Measurements from ENCODE around the gene P3R3URF.

The P3R3URF gene

DNA sequence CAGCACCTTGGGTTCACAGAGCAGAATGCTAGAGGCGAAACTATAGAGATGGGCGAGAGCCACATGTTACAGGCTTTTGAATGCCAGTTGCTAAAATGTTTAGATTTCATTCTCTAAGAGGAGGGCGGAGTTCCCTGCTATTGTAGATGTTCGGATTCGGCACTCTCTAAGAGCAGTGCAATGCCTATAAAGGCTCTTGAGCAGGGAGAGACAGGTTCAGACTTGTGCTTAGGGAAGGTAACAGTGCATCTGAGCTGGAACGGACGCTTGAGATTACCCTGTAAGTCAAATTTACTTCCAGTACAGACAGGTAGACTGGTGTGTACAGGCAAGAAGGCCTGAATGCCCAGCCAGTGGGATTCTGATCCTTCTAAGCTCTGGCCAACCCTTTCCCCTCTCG lies 42.2 kb upstream of the P3R3URF start (continued):
- TF ChIP-seq ZBTB8A (tag by site-specific recombination; IDR thresholded peaks at IDR 0.05) (no peak), KLF7 (tag by site-specific recombination; IDR thresholded peaks at IDR 0.05; ENCODE audit: borderline replicate concordance) (no peak), ZNF292 (tag by site-specific recombination; IDR thresholded peaks at IDR 0.05; ENCODE audit: borderline replicate concordance, low read depth) (no peak)

DNA sequence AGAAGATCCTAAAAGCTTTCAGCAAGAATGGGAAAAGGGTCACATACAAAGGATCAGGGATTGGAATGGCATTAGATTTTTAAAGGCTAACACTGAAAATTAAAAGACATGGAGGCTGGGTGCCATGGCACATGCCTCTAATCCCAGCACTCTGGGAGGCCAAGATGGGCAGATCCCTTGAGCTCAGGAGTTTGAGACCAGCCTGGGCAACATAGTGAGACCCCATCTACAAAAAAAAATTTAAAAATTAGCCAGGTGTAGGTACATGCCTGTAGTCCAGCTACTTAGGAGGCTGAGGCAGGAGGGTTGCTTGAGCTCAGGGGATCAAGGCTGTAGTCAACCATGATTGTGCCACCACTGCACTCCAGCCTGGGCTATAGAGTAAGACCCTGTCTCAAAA lies 39.2 kb upstream of the P3R3URF start:
- Histone ChIP-seq H3K27ac (ENCODE audit: extremely low read depth, low read depth, low read length) (no peak overlapping the region), H3K36me3 (ENCODE audit: control insufficient read depth in 2 of 2, insufficient read depth in 1 of 2, low read length in 2 of 2) (peaks cover 0 to 6% of the 10 kb centered on the region in 2 experiments; a peak in 1 of 3 replicates), H3K4me1 (ENCODE audit: control insufficient read depth, insufficient read depth, low read length) (no peaks in the 10 kb centered on the region), H3K4me3 (ENCODE audit: low read depth, low read length) (no peak overlapping the region), H3K9me3 (ENCODE audit: control insufficient read depth, insufficient read depth, low read depth, low read length) (no peaks in the 10 kb centered on the region)
- ChIA-PET CTCF (no interaction called here), POLR2A (no interaction called here)
- no peak for TF ChIP-seq ZNF561 (tag by site-specific recombination; IDR thresholded peaks at IDR 0.05; ENCODE audit: borderline replicate concordance)
- TF ChIP-seq, protein P1, sequence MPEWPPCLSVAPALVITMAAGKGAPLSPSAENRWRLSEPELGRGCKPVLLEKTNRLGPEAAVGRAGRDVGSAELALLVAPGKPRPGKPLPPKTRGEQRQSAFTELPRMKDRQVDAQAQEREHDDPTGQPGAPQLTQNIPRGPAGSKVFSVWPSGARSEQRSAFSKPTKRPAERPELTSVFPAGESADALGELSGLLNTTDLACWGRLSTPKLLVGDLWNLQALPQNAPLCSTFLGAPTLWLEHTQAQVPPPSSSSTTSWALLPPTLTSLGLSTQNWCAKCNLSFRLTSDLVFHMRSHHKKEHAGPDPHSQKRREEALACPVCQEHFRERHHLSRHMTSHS (tag by site-specific recombination; IDR thresholded peaks at IDR 0.05), result no peak
- TF ChIP-seq ZNF792 (tag by site-specific recombination; IDR thresholded peaks at IDR 0.05), result no peak
- no peak for TF ChIP-seq ZNF548 (tag by site-specific recombination; IDR thresholded peaks at IDR 0.05)
- peak; percentile 85 for TF ChIP-seq ZNF121 (tag by site-specific recombination; IDR thresholded peaks at IDR 0.05)

DNA sequence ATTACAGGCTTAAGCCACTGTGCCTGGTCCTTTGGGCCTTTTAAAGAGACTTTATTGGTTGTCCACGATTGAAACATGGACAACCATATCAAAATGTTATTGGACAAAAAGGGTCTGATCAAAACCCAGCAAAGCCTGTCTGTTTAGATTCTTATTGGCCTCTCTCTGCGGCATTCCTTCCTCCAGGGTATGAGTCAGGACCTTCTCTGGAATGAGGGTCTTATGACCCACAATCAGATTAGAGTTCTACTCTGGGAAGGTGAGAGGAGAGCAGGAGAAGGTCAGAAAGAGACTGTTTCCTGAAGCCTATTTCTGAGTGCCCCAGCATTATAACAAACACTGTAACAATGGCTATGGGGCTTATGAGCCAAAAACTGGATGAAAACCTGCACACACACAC lies 34.8 kb upstream of the P3R3URF start:
- ChIA-PET CTCF (interaction anchor here (1.9 kb wide), 1 partner anchor 12 kb away, joined by 15 read pairs; no protein-coding TSS in a partner anchor), POLR2A (no interaction called here)

DNA sequence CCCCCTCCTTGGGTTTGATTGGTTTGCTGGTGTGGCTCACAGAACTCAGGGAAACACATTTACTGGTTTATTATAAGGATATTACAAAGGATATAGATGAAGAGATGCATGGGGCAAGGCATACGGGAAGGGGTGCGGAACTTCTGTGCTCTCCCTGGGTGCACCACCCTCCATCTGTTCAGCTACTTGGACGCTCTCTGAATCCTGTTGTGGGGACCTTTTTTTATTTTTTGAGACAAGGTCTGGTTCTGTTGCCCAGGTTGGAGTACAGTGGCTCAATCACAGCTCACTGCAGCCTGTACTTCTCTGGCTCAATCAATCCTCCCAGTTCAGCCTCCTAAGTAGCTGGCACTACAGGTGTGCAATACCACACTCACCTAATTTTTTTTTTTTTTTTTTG lies 34.3 kb upstream of the P3R3URF start:
- ChIA-PET POLR2A (no interaction called here), CTCF (interaction anchor here (1.0 to 1.4 kb wide), 2 partner anchors 10 to 13 kb away, joined by 3 to 14 read pairs; no protein-coding TSS in a partner anchor)
- Histone ChIP-seq H3K27ac (ENCODE audit: extremely low read depth, low read depth, low read length) (no peak overlapping the region), H3K4me3 (ENCODE audit: low read depth, low read length) (no peak overlapping the region), H3K4me1 (ENCODE audit: control insufficient read depth, insufficient read depth, low read length) (no peaks in the 10 kb centered on the region), H3K9me3 (ENCODE audit: control insufficient read depth, insufficient read depth, low read depth, low read length) (no peaks in the 10 kb centered on the region), H3K36me3 (ENCODE audit: control insufficient read depth in 2 of 2, insufficient read depth in 1 of 2, low read length in 2 of 2) (peaks cover 0 to 8% of the 10 kb centered on the region in 2 experiments; a peak in 2 of 3 replicates)
- TF ChIP-seq ZSCAN23 (tag by site-specific recombination; IDR thresholded peaks at IDR 0.05) (no peak), ZNF768 (tag by site-specific recombination; IDR thresholded peaks at IDR 0.05) (no peak), ZNF560 (tag by site-specific recombination; IDR thresholded peaks at IDR 0.05; ENCODE audit: borderline replicate concordance) (no peak), ZSCAN16 (tag by site-specific recombination; IDR thresholded peaks at IDR 0.05) (no peak), SALL2 (tag by site-specific recombination; IDR thresholded peaks at IDR 0.05; ENCODE audit: borderline replicate concordance) (no peak), ZNF423 (tag by site-specific recombination; IDR thresholded peaks at IDR 0.05) (no peak), ZNF394 (tag by site-specific recombination; IDR thresholded peaks at IDR 0.05; ENCODE audit: borderline replicate concordance) (no peak), ZNF24 (tag by site-specific recombination; IDR thresholded peaks at IDR 0.05) (no peak), ZNF133 (tag by site-specific recombination; IDR thresholded peaks at IDR 0.05) (no peak), ZNF747 (tag by site-specific recombination; IDR thresholded peaks at IDR 0.05) (no peak), ZNF558 (tag by site-specific recombination; IDR thresholded peaks at IDR 0.05) (no peak), ZNF701 (tag by site-specific recombination; IDR thresholded peaks at IDR 0.05) (no peak), ZNF510 (tag by site-specific recombination; IDR thresholded peaks at IDR 0.05; ENCODE audit: insufficient replicate concordance) (no peak), ZNF548 (tag by site-specific recombination; IDR thresholded peaks at IDR 0.05) (no peak), KLF16 (tag by site-specific recombination; IDR thresholded peaks at IDR 0.05) (no peak)
- TF ChIP-seq, protein P2, sequence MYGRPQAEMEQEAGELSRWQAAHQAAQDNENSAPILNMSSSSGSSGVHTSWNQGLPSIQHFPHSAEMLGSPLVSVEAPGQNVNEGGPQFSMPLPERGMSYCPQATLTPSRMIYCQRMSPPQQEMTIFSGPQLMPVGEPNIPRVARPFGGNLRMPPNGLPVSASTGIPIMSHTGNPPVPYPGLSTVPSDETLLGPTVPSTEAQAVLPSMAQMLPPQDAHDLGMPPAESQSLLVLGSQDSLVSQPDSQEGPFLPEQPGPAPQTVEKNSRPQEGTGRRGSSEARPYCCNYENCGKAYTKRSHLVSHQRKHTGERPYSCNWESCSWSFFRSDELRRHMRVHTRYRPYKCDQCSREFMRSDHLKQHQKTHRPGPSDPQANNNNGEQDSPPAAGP (tag by site-specific recombination; IDR thresholded peaks at IDR 0.05), result no peak

More for the DNA sequence above, 34.8 kb upstream of the P3R3URF start:
- Histone ChIP-seq H3K4me1 (ENCODE audit: control insufficient read depth, insufficient read depth, low read length) (no peaks in the 10 kb centered on the region), H3K9me3 (ENCODE audit: control insufficient read depth, insufficient read depth, low read depth, low read length) (no peaks in the 10 kb centered on the region), H3K27ac (ENCODE audit: extremely low read depth, low read depth, low read length) (no peak overlapping the region), H3K36me3 (ENCODE audit: control insufficient read depth in 2 of 2, insufficient read depth in 1 of 2, low read length in 2 of 2) (peaks cover 0 to 8% of the 10 kb centered on the region in 2 experiments; a peak in 2 of 3 replicates), H3K4me3 (ENCODE audit: low read depth, low read length) (no peak overlapping the region)
- TF ChIP-seq, protein P3, sequence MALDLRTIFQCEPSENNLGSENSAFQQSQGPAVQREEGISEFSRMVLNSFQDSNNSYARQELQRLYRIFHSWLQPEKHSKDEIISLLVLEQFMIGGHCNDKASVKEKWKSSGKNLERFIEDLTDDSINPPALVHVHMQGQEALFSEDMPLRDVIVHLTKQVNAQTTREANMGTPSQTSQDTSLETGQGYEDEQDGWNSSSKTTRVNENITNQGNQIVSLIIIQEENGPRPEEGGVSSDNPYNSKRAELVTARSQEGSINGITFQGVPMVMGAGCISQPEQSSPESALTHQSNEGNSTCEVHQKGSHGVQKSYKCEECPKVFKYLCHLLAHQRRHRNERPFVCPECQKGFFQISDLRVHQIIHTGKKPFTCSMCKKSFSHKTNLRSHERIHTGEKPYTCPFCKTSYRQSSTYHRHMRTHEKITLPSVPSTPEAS (tag by site-specific recombination; IDR thresholded peaks at IDR 0.05), result peak; percentile 29; the same call in 1 of the 2 replicates
- TF ChIP-seq ZNF558 (tag by site-specific recombination; IDR thresholded peaks at IDR 0.05), result no peak
